GM23338 (cell line): Measurements from ENCODE around the gene EPHB2. TPM values are rescaled to one million over a fixed set of nuclear protein-coding genes. Genes with fewer than 3 reads are reported as not detected.

Experiments
- ATAC-seq: fragments of 200-7000 bp; cut with Tn5 transposase; 3 replicates; pipeline ENCODE4 v1.9.1; 2020
- DNase-seq: peaks from one replicate; pipeline ENCODE4 v3.0.0-alpha.2; 2015; ENCODE audit warnings: low spot score
- H2AFZ ChIP-seq: fragments of 200-600 bp; sonication (generic); 2 replicates; pipeline ENCODE4 v1.8.0; 2016; ENCODE audit warnings: antibody characterized with exemption, mild to moderate bottlenecking, moderate library complexity
- H3F3A ChIP-seq: fragments of 200-600 bp; sonication (generic); replicated peaks from 2 replicates; pipeline ENCODE4 v1.8.0; 2017; ENCODE audit warnings: antibody characterized with exemption, mixed run types, low read depth
- H3K27ac ChIP-seq: fragments of 200-600 bp; sonication (generic); 2 replicates; pipeline ENCODE4 v1.6.1; 2016; ENCODE audit warnings: low read depth
- H3K27me3 ChIP-seq: fragments of 200-600 bp; sonication (generic); 2 replicates; pipeline ENCODE4 v1.8.0; 2016; ENCODE audit warnings: mild to moderate bottlenecking, mixed run types, moderate library complexity; ENCODE audit not compliant: insufficient read depth
- H3K36me3 ChIP-seq: fragments of 200-600 bp; sonication (generic); 2 replicates; pipeline ENCODE4 v1.8.0; 2016; ENCODE audit warnings: mild to moderate bottlenecking; ENCODE audit not compliant: insufficient read depth
- H3K4me1 ChIP-seq: fragments of 200-600 bp; sonication (generic); 2 replicates; pipeline ENCODE4 v1.8.0; 2016; ENCODE audit warnings: mild to moderate bottlenecking, moderate library complexity; ENCODE audit not compliant: insufficient read depth
- H3K4me2 ChIP-seq: fragments of 200-600 bp; sonication (generic); 2 replicates; pipeline ENCODE4 v1.7.1; 2017; ENCODE audit warnings: mixed run types
- H3K4me3 ChIP-seq: fragments of 200-600 bp; sonication (generic); 2 replicates; pipeline ENCODE4 v1.6.1; 2016; ENCODE audit warnings: mixed run types
- H3K79me2 ChIP-seq: fragments of 200-600 bp; sonication (generic); replicated peaks from 2 replicates; pipeline ENCODE4 v1.8.0; 2017; ENCODE audit warnings: mild to moderate bottlenecking; ENCODE audit not compliant: insufficient read depth
- H3K9me2 ChIP-seq: fragments of 200-600 bp; sonication (generic); 2 replicates; pipeline ENCODE4 v1.8.0; 2017; ENCODE audit not compliant: insufficient read depth
- H4K20me1 ChIP-seq: fragments of 200-600 bp; sonication (generic); replicated peaks from 2 replicates; pipeline ENCODE4 v1.8.0; 2017; ENCODE audit warnings: mild to moderate bottlenecking; ENCODE audit not compliant: insufficient read depth
- H3K27ac Mint-ChIP-seq: 2 replicates; pipeline ENCODE4 v1.8.0; 2020; ENCODE audit warnings: inconsistent platforms, mild to moderate bottlenecking, moderate library complexity, mixed read lengths
- H3K27me3 Mint-ChIP-seq: 3 replicates; pipeline ENCODE4 v1.8.0; 2022; ENCODE audit warnings: low read depth, mild to moderate bottlenecking, moderate library complexity, mixed read lengths, inconsistent platforms; ENCODE audit not compliant: insufficient read depth, poor library complexity
- H3K36me3 Mint-ChIP-seq: 3 replicates; pipeline ENCODE4 v1.8.0; 2021; ENCODE audit warnings: low read depth, mild to moderate bottlenecking, inconsistent platforms, moderate library complexity, mixed read lengths
- H3K4me1 Mint-ChIP-seq: 3 replicates; pipeline ENCODE4 v1.8.0; 2020; ENCODE audit warnings: mild to moderate bottlenecking, inconsistent platforms, mixed read lengths
- H3K4me3 Mint-ChIP-seq: 3 replicates; pipeline ENCODE4 v1.8.0; 2021; ENCODE audit warnings: moderate library complexity, mild to moderate bottlenecking, inconsistent platforms, mixed read lengths
- H3K9me3 Mint-ChIP-seq: 3 replicates; pipeline ENCODE4 v1.8.0; 2020; ENCODE audit warnings: moderate library complexity, mild to moderate bottlenecking, inconsistent platforms, mixed read lengths
- CREB1 ChIP-seq: fragments of 250-450 bp; sonication (Bioruptor Pico); IDR thresholded peaks from 2 replicates; pipeline ENCODE4 v1.5.0; 2020; ENCODE audit warnings: low read depth, mild to moderate bottlenecking, moderate library complexity
- EZH2 ChIP-seq: fragments of 200-600 bp; sonication (generic); IDR thresholded peaks from one replicate; pipeline ENCODE4 v1.8.0; 2017; ENCODE audit warnings: antibody characterized with exemption, mild to moderate bottlenecking, low read depth; ENCODE audit not compliant: unreplicated experiment
- EZH2phosphoT487 ChIP-seq: fragments of 200-600 bp; sonication (generic); IDR thresholded peaks from one replicate; pipeline ENCODE4 v1.8.1; 2018; ENCODE audit warnings: antibody characterized with exemption; ENCODE audit not compliant: unreplicated experiment
- STAT1 ChIP-seq: IDR thresholded peaks from one replicate; pipeline ENCODE4 v1.6.1; 2016; ENCODE audit warnings: antibody characterized with exemption; ENCODE audit not compliant: unreplicated experiment
- ZNF114 ChIP-seq: fragments of 250-450 bp; sonication (Bioruptor Pico); IDR thresholded peaks from 2 replicates; pipeline ENCODE4 v1.5.0; 2020; ENCODE audit warnings: mild to moderate bottlenecking, moderate library complexity
- ZNF331 ChIP-seq: fragments of 250-450 bp; sonication (Bioruptor Pico); IDR thresholded peaks from 2 replicates; pipeline ENCODE4 v1.5.0; 2020; ENCODE audit warnings: low read depth, mild to moderate bottlenecking, moderate library complexity
- polyA plus RNA-seq: library from polyadenylated mRNA; unstranded; fragments of >200 nt; fragmentation: Nextera tagmentation; extraction: Ambion mirVana; gene quantifications from 2 replicates; pipeline ENCODE4 v1.2.1, GENCODE V29; 2016
- total RNA-seq: library from RNA; depleted of rRNA; stranded (reverse); fragments of >200 nt; shearing (Covaris generic); gene quantifications from 2 replicates; pipeline ENCODE4 v1.2.3, GENCODE V29; 2014
- TF ChIP-seq, protein P1 (sequence below), 2 experiments: fragments of 200-600 bp in 1 of 2; sonication (generic) in 1 of 2; conservative IDR thresholded peaks; 2 replicates each; pipeline versions ENCODE4 v1.5.1 to v1.6.1; 2016 to 2017; ENCODE audit warnings: antibody characterized with exemption in 2 of 2, low read depth in 2 of 2, mild to moderate bottlenecking in 2 of 2, moderate library complexity in 1 of 2
- TF ChIP-seq, protein P2 (sequence below): IDR thresholded peaks from one replicate; pipeline ENCODE4 v1.6.1; 2018; ENCODE audit warnings: antibody characterized with exemption; ENCODE audit not compliant: unreplicated experiment

The EPHB2 gene
- total and polyA plus RNA-seq, 2 experiments from 2014 or later: 4.1 to 20.1 TPM

DNA sequence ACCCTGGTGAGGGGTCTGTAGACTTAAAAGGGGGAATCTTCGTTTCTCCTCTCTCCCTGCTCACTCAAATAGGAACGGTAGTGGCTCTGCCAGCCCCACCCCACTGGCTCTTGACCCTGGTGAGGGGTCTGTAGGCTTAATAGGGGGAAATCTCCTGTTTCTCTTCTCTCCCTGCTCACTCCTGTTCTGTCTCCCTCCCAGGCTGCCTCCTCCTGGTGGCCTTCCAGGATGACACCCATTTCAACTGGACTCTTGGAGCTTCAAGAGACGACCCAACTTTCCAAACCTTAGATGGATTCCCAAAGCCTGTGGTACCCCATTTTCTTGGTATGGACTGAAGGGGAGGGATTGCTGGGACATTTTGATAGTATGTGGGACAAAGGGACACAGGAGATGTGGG, 1.4 kb upstream of the EPHB2 start:
- no peaks in the 10 kb centered on the region; the same call in 1 of the 3 replicates for H3K9me3 Mint-ChIP-seq

DNA sequence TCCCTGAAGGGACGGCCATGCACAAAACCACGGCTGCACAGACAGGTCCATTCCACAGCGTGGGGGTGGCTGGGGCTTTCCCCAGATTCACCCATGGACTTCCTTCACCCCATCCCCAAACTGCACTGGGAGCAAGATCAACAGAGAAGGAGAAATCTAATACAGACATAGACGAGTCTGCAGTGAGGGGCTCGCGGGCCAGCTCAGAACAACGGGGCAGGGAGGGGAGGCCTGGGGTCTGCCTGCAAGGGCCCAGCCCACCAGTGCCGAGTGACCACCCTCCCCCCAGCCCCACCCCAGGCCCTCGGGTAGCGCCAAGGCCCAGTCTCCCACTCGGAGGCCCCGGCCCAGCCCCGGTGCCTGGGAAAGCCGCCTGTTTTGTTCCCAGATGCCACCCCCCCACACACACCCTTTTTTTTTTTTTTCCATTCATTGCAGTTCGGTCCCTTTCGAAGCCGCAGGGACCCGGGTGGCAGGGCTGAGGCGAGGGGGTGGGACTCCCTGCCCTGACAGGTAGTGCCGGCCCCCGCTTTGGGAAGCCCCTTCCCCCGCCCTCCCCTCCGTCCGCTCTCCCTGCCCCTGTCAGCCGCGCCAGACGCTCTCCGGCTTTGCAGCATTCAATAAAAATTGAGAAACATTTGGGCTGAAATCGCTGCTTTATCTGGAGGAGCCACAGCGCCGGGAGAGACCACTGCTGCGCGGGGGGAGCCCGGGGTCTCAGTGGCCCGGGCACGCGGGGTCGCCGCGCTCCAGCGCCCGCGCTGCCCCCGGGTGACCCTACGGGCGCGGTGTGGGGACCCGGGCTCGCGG, 543 bp upstream of the EPHB2 start:
- H3K4me2 ChIP-seq: peak overlapping the region; percentile 78
- peaks cover 29% of the 10 kb centered on the region for H3K27me3 ChIP-seq
- H3K9me2 ChIP-seq: no peaks in the 10 kb centered on the region
- ATAC-seq (peak; percentile 24), DNase-seq (peak; percentile 78)
- H3K4me1 ChIP-seq: no peaks in the 10 kb centered on the region; the same call in 1 of the 2 replicates
- Mint-ChIP-seq H3K27ac (no peak overlapping the region), H3K4me1 (peaks cover 6% of the 10 kb centered on the region), H3K4me3 (peak overlapping the region; percentile 69), H3K27me3 (peaks cover 34% of the 10 kb centered on the region), H3K36me3 (no peaks in the 10 kb centered on the region), H3K9me3 (no peaks in the 10 kb centered on the region; the same call in 1 of the 3 replicates)
- H3F3A ChIP-seq: no peaks in the 10 kb centered on the region
- no peaks in the 10 kb centered on the region for H3K79me2 ChIP-seq
- H4K20me1 ChIP-seq: no peaks in the 10 kb centered on the region
- H3K36me3 ChIP-seq: no peaks in the 10 kb centered on the region
- H3K27ac ChIP-seq: no peak overlapping the region
- H2AFZ ChIP-seq: peak overlapping the region; percentile 91
- H3K4me3 ChIP-seq: peak overlapping the region; percentile 62
- TF ChIP-seq EZH2phosphoT487: no peak
- TF ChIP-seq EZH2: no peak
- TF ChIP-seq ZNF114 (CRISPR knock-in tag): no peak
- TF ChIP-seq STAT1: no peak
- TF ChIP-seq, protein P1, sequence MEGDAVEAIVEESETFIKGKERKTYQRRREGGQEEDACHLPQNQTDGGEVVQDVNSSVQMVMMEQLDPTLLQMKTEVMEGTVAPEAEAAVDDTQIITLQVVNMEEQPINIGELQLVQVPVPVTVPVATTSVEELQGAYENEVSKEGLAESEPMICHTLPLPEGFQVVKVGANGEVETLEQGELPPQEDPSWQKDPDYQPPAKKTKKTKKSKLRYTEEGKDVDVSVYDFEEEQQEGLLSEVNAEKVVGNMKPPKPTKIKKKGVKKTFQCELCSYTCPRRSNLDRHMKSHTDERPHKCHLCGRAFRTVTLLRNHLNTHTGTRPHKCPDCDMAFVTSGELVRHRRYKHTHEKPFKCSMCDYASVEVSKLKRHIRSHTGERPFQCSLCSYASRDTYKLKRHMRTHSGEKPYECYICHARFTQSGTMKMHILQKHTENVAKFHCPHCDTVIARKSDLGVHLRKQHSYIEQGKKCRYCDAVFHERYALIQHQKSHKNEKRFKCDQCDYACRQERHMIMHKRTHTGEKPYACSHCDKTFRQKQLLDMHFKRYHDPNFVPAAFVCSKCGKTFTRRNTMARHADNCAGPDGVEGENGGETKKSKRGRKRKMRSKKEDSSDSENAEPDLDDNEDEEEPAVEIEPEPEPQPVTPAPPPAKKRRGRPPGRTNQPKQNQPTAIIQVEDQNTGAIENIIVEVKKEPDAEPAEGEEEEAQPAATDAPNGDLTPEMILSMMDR (conservative IDR thresholded peaks at IDR 0.05; ENCODE audit: low read depth in 2 of 2): no peak

More for the DNA sequence above, 1.4 kb upstream of the EPHB2 start:
- H3K4me2 ChIP-seq: no peak overlapping the region
- no peaks in the 10 kb centered on the region for H3K36me3 ChIP-seq
- TF ChIP-seq CREB1 (CRISPR knock-in tag) (no peak), ZNF331 (CRISPR knock-in tag) (no peak)
- TF ChIP-seq, protein P2, sequence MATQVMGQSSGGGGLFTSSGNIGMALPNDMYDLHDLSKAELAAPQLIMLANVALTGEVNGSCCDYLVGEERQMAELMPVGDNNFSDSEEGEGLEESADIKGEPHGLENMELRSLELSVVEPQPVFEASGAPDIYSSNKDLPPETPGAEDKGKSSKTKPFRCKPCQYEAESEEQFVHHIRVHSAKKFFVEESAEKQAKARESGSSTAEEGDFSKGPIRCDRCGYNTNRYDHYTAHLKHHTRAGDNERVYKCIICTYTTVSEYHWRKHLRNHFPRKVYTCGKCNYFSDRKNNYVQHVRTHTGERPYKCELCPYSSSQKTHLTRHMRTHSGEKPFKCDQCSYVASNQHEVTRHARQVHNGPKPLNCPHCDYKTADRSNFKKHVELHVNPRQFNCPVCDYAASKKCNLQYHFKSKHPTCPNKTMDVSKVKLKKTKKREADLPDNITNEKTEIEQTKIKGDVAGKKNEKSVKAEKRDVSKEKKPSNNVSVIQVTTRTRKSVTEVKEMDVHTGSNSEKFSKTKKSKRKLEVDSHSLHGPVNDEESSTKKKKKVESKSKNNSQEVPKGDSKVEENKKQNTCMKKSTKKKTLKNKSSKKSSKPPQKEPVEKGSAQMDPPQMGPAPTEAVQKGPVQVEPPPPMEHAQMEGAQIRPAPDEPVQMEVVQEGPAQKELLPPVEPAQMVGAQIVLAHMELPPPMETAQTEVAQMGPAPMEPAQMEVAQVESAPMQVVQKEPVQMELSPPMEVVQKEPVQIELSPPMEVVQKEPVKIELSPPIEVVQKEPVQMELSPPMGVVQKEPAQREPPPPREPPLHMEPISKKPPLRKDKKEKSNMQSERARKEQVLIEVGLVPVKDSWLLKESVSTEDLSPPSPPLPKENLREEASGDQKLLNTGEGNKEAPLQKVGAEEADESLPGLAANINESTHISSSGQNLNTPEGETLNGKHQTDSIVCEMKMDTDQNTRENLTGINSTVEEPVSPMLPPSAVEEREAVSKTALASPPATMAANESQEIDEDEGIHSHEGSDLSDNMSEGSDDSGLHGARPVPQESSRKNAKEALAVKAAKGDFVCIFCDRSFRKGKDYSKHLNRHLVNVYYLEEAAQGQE: no peak
- TF ChIP-seq, protein P1 (conservative IDR thresholded peaks at IDR 0.05; ENCODE audit: low read depth in 2 of 2): peak; percentile 58 to 67
- H3K9me2 ChIP-seq: no peaks in the 10 kb centered on the region
- H3K27ac ChIP-seq: no peak overlapping the region
- H3K36me3 Mint-ChIP-seq: no peaks in the 10 kb centered on the region
- no peaks in the 10 kb centered on the region for H4K20me1 ChIP-seq
- no peaks in the 10 kb centered on the region for H3K79me2 ChIP-seq
- no peak overlapping the region for H2AFZ ChIP-seq
- peaks cover 29% of the 10 kb centered on the region for H3K27me3 ChIP-seq
- H3K4me1 ChIP-seq: no peaks in the 10 kb centered on the region; the same call in 1 of the 2 replicates
- H3K27me3 Mint-ChIP-seq: peaks cover 36% of the 10 kb centered on the region
- no peaks in the 10 kb centered on the region for H3F3A ChIP-seq
- DNase-seq (peak; percentile 77), ATAC-seq (peak; percentile 56)
- no peak overlapping the region for H3K27ac Mint-ChIP-seq
- peaks cover 6% of the 10 kb centered on the region for H3K4me1 Mint-ChIP-seq
- peak overlapping the region; percentile 69 for H3K4me3 Mint-ChIP-seq
- H3K4me3 ChIP-seq: no peak overlapping the region
